H1 (cell line): ENCODE measurements around the gene TEX26. TPM values are rescaled to one million over a fixed set of nuclear protein-coding genes. Genes with fewer than 3 reads are reported as not detected.

Experiments
- CTCF ChIA-PET: fragments of 300-600 bp; sonication (Branson Sonifier 250); formaldehyde crosslinking; loops from one replicate; lab custom pipeline; 2021; ENCODE audit not compliant: partially characterized antibody; lab: Charles Lee
- POLR2A ChIA-PET: fragments of 300-600 bp; sonication (Branson Sonifier 250); formaldehyde crosslinking; loops from one replicate; lab custom pipeline; 2021; ENCODE audit warnings: inconsistent platforms; ENCODE audit not compliant: partially characterized antibody; lab: Charles Lee
- DNase-seq, 2 experiments: peaks; one replicate each; pipeline versions ENCODE4 v3.0.0 to v3.0.0-alpha.2; 2010 to 2022; ENCODE audit warnings: low spot score in 2 of 2, low read depth in 1 of 2, mixed read lengths in 1 of 2
- FAIRE-seq: peaks from 2 replicates; lab custom pipeline; 2011; peaks lifted over from hg19 to GRCh38; lab: Jason Lieb, UNC
- H2AFZ ChIP-seq: 2 replicates; pipeline ENCODE4 v1.8.1; 2012; ENCODE audit warnings: low read length, inconsistent platforms
- H2AK5ac ChIP-seq: 2 replicates; pipeline ENCODE4 v1.6.1; 2013; ENCODE audit warnings: low read depth, low read length
- H2BK120ac ChIP-seq: replicated peaks from 2 replicates; pipeline ENCODE3; 2013; ENCODE audit warnings: low read depth, low read length, inconsistent platforms
- H2BK12ac ChIP-seq: 2 replicates; pipeline ENCODE4 v1.6.1; 2013; ENCODE audit warnings: low read depth, low read length
- H2BK15ac ChIP-seq: 2 replicates; pipeline ENCODE4 v1.6.1; 2013; ENCODE audit warnings: low read length
- H2BK20ac ChIP-seq: 2 replicates; pipeline ENCODE4 v1.6.1; 2013; ENCODE audit warnings: low read length
- H2BK5ac ChIP-seq: 2 replicates; pipeline ENCODE4 v1.6.1; 2013; ENCODE audit warnings: low read depth, low read length
- H3K14ac ChIP-seq: 2 replicates; pipeline ENCODE4 v1.6.1; 2013; ENCODE audit warnings: inconsistent platforms; ENCODE audit not compliant: insufficient read length
- H3K18ac ChIP-seq: 2 replicates; pipeline ENCODE4 v1.6.1; 2013; ENCODE audit warnings: low read length; ENCODE audit errors: extremely low read depth
- H3K23ac ChIP-seq: 2 replicates; pipeline ENCODE4 v1.6.1; 2013; ENCODE audit warnings: inconsistent platforms; ENCODE audit not compliant: insufficient read length
- H3K23me2 ChIP-seq: 2 replicates; pipeline ENCODE4 v1.6.1; 2013; ENCODE audit warnings: low read depth, low read length
- H3K27ac ChIP-seq: 2 replicates; pipeline ENCODE4 v1.6.1; 2011; ENCODE audit warnings: low read depth, low read length, inconsistent platforms
- H3K27me3 ChIP-seq, 4 experiments: replicated peaks in 1 of 4; 1 replicate in 1 of 4; 2 replicates in 3 of 4; pipeline versions ENCODE4 v1.6.1 to v1.8.1; 2011 to 2013; ENCODE audit warnings: low read length in 3 of 4, mild to moderate bottlenecking in 3 of 4, inconsistent platforms in 2 of 4, mixed read lengths in 2 of 4, moderate library complexity in 1 of 4; ENCODE audit not compliant: control insufficient read depth in 3 of 4, insufficient read depth in 3 of 4; ENCODE audit errors: extremely low read depth in 1 of 4
- H3K36me3 ChIP-seq, 4 experiments: 2 replicates each; pipeline versions ENCODE4 v1.6.1 to v1.8.1; 2011 to 2013; ENCODE audit warnings: mild to moderate bottlenecking in 4 of 4, low read length in 3 of 4, moderate library complexity in 2 of 4, control low read depth in 1 of 4, inconsistent platforms in 1 of 4; ENCODE audit not compliant: insufficient read depth in 4 of 4, control insufficient read depth in 2 of 4
- H3K4ac ChIP-seq: replicated peaks from 2 replicates; pipeline ENCODE3; 2013; ENCODE audit warnings: low read length, low read depth, mixed read lengths, inconsistent platforms; ENCODE audit not compliant: insufficient read length
- H3K4me1 ChIP-seq, 4 experiments: replicated peaks in 1 of 4; 1 replicate in 1 of 4; 2 replicates in 3 of 4; pipeline versions ENCODE4 v1.6.1 to v1.8.1; 2011 to 2013; ENCODE audit warnings: low read length in 3 of 4, inconsistent platforms in 2 of 4, mixed read lengths in 1 of 4; ENCODE audit not compliant: insufficient read depth in 4 of 4, control insufficient read depth in 3 of 4
- H3K4me2 ChIP-seq, 2 experiments: 2 replicates each; pipeline versions ENCODE4 v1.6.1 to v1.8.1; 2011 to 2013; ENCODE audit warnings: low read depth in 2 of 2, low read length in 2 of 2, control low read depth in 1 of 2, inconsistent platforms in 1 of 2, mild to moderate bottlenecking in 1 of 2; ENCODE audit not compliant: insufficient read depth in 1 of 2
- H3K4me3 ChIP-seq, 4 experiments: fragments of 200-600, 300-600 bp in 1 of 4; sonication (generic), shearing (Covaris generic), sonication (Bioruptor Twin) in 1 of 4; 2 replicates each; pipeline versions ENCODE4 v1.5.1 to v1.8.1; 2011 to 2016; ENCODE audit warnings: low read length in 4 of 4, low read depth in 3 of 4, control low read depth in 2 of 4, inconsistent platforms in 2 of 4, mild to moderate bottlenecking in 2 of 4, mixed read lengths in 1 of 4, moderate library complexity in 1 of 4; ENCODE audit not compliant: insufficient read depth in 2 of 4; ENCODE audit errors: extremely low read depth in 1 of 4
- H3K56ac ChIP-seq: replicated peaks from 2 replicates; pipeline ENCODE3; 2013; ENCODE audit warnings: low read depth, mild to moderate bottlenecking, mixed read lengths, low read length, inconsistent platforms; ENCODE audit not compliant: insufficient read length
- H3K79me1 ChIP-seq: 2 replicates; pipeline ENCODE4 v1.6.1; 2013; ENCODE audit warnings: low read depth, low read length, control low read depth
- H3K79me2 ChIP-seq, 2 experiments: 2 replicates each; pipeline versions ENCODE4 v1.6.1 to v1.8.1; 2012 to 2013; ENCODE audit warnings: low read length in 2 of 2, mild to moderate bottlenecking in 2 of 2, inconsistent platforms in 1 of 2; ENCODE audit not compliant: insufficient read depth in 2 of 2, control insufficient read depth in 1 of 2
- H3K9ac ChIP-seq, 4 experiments: replicated peaks in 1 of 4; 1 replicate in 1 of 4; 2 replicates in 3 of 4; pipeline versions ENCODE4 v1.6.1 to v1.8.1; 2011 to 2013; ENCODE audit warnings: low read depth in 3 of 4, low read length in 3 of 4, control low read depth in 2 of 4, mild to moderate bottlenecking in 2 of 4, moderate library complexity in 2 of 4, inconsistent platforms in 1 of 4; ENCODE audit errors: extremely low read depth in 1 of 4
- H3K9me3 ChIP-seq, 2 experiments: 2 replicates each; pipeline versions ENCODE4 v1.6.1 to v1.8.1; 2012 to 2013; ENCODE audit warnings: mild to moderate bottlenecking in 2 of 2, moderate library complexity in 2 of 2, control low read depth in 1 of 2, inconsistent platforms in 1 of 2, low read depth in 1 of 2, low read length in 1 of 2, mixed read lengths in 1 of 2; ENCODE audit not compliant: insufficient read depth in 2 of 2
- H4K20me1 ChIP-seq, 2 experiments: replicated peaks in 1 of 2; 2 replicates each; pipeline versions ENCODE3 to v1.8.1; 2011 to 2013; ENCODE audit warnings: inconsistent platforms in 2 of 2, low read length in 2 of 2, mild to moderate bottlenecking in 1 of 2; ENCODE audit not compliant: insufficient read depth in 2 of 2, control insufficient read depth in 1 of 2
- H4K5ac ChIP-seq: 2 replicates; pipeline ENCODE4 v1.6.1; 2013; ENCODE audit warnings: low read length, low read depth, mixed read lengths, inconsistent platforms; ENCODE audit not compliant: insufficient read length
- H4K8ac ChIP-seq: 2 replicates; pipeline ENCODE4 v1.8.0; 2013; ENCODE audit warnings: mild to moderate bottlenecking, moderate library complexity, low read length, inconsistent platforms; ENCODE audit not compliant: insufficient read depth; ENCODE audit errors: extremely low read depth
- H4K91ac ChIP-seq: replicated peaks from 2 replicates; pipeline ENCODE3; 2013; ENCODE audit warnings: low read length, mixed read lengths, inconsistent platforms; ENCODE audit not compliant: insufficient read length
- KDM4A ChIP-seq: IDR thresholded peaks from one replicate; pipeline ENCODE4 v1.7.1; 2012; ENCODE audit warnings: low read depth, mild to moderate bottlenecking, moderate library complexity, low read length, inconsistent platforms; ENCODE audit not compliant: severe bottlenecking
- MAX ChIP-seq: IDR thresholded peaks from 2 replicates; pipeline ENCODE4 v1.6.1; 2012; ENCODE audit warnings: inconsistent platforms
- NANOG ChIP-seq: IDR thresholded peaks from 2 replicates; pipeline ENCODE4 v1.6.1; 2011; ENCODE audit warnings: low read length, low read depth, mild to moderate bottlenecking, inconsistent platforms; ENCODE audit not compliant: insufficient read depth, poor library complexity, severe bottlenecking
- POU5F1 ChIP-seq: IDR thresholded peaks from 2 replicates; pipeline ENCODE4 v1.6.1; 2011; ENCODE audit warnings: low read depth, mild to moderate bottlenecking, low read length, moderate library complexity
- RAD21 ChIP-seq, 2 experiments: IDR thresholded peaks in 1 of 2; conservative IDR thresholded peaks in 1 of 2; 2 replicates each; pipeline ENCODE4 v1.6.1; 2011; ENCODE audit warnings: low read depth in 2 of 2, low read length in 2 of 2, improper control_type of control experiment in 1 of 2, inconsistent platforms in 1 of 2, mild to moderate bottlenecking in 1 of 2, moderate library complexity in 1 of 2
- RFX5 ChIP-seq: IDR thresholded peaks from 2 replicates; pipeline ENCODE4 v1.6.1; 2011; ENCODE audit warnings: low read depth, low read length, improper control_type of control experiment, borderline replicate concordance
- SP1 ChIP-seq: IDR thresholded peaks from 2 replicates; pipeline ENCODE4 v1.6.1; 2011; ENCODE audit warnings: low read depth, low read length
- TAF7 ChIP-seq: optimal IDR thresholded peaks from 2 replicates; pipeline ENCODE3; 2011; ENCODE audit warnings: low read depth, mild to moderate bottlenecking, inconsistent platforms, low read length, moderate library complexity, borderline replicate concordance
- polyA plus RNA-seq, 7 experiments: library from polyadenylated mRNA; depleted of rRNA in 3 of 7; stranded (reverse) in 5 of 7; unstranded in 2 of 7; fragments of >200 nt in 5 of 7; fragments of 200-250 nt in 2 of 7; gene quantifications; 1 replicate in 5 of 7; 2 replicates in 1 of 7; 4 replicates in 1 of 7; pipeline versions ENCODE4 v1.2.1 to v1.2.3, GENCODE V29; 2011 to 2013; ENCODE audit warnings: missing spikeins in 2 of 7, mixed read lengths in 2 of 7
- total RNA-seq: library from RNA; stranded (reverse); fragmentation: NEBNext Ultra II Directional; extraction: Animal tissue kit (Norgen Biotek cat#: 25700); gene quantifications from 2 replicates; pipeline ENCODE4 v1.2.1, GENCODE V29; 2021

The TEX26 gene
- total and polyA plus RNA-seq, 2 of the 8 experiments (the other 6 are each of a cell fraction or from before 2014, with no cell fraction given), result not detected

- Histone ChIP-seq H3K4me1 (peaks cover 2 to 13% (median 9%) of the 10 kb centered on the region in 4 experiments; a peak in 5 of 7 replicates), H3K9me3 (no peaks in the 10 kb centered on the region), H3K23ac (no peak overlapping the region), H2AK5ac (no peak overlapping the region), H2BK5ac (no peak overlapping the region), H3K79me2 (no peaks in the 10 kb centered on the region), H2BK15ac (no peak overlapping the region), H2BK20ac (no peak overlapping the region), H2BK12ac (no peak overlapping the region), H3K27ac (no peak overlapping the region), H3K56ac (no peak overlapping the region), H4K20me1 (no peaks in the 10 kb centered on the region), H2BK120ac (no peak overlapping the region), H3K4me3 (no peak overlapping the region), H4K5ac (no peak overlapping the region), H3K4ac (no peak overlapping the region), H4K91ac (no peak overlapping the region), H2AFZ (no peak overlapping the region), H3K4me2 (no peak overlapping the region), H3K9ac (no peak overlapping the region), H3K23me2 (no peaks in the 10 kb centered on the region), H4K8ac (no peak overlapping the region), H3K36me3 (no peaks in the 10 kb centered on the region), H3K79me1 (no peaks in the 10 kb centered on the region), H3K27me3 (no peaks in the 10 kb centered on the region), H3K18ac (no peak overlapping the region), H3K14ac (no peak overlapping the region)
- ChIA-PET CTCF (interaction anchor here (1.1 to 2.6 kb wide), 4 partner anchors 8 to 151 kb away, joined by 3 to 11 read pairs (median 3); no protein-coding TSS in a partner anchor), POLR2A (no interaction called here)
- no peak for FAIRE-seq
- TF ChIP-seq POU5F1, result no peak
- TF ChIP-seq KDM4A, result no peak
- no peak for TF ChIP-seq NANOG
- no peak for TF ChIP-seq MAX
- TF ChIP-seq SP1, result no peak
- no peak for TF ChIP-seq TAF7
- no peak for TF ChIP-seq RFX5
- TF ChIP-seq RAD21 (IDR thresholded peaks at IDR 0.05 in 1 of 2, conservative IDR thresholded peaks at IDR 0.05 in 1 of 2; ENCODE audit: low read depth in 2 of 2, low read length in 2 of 2), result no peak
- DNase-seq, result no peak
Measured at GRCh38 chr13:31015199-31015598, 82.7 kb downstream of the TEX26 start.
